Neural progenitor cell (in vitro differentiated cells): ENCODE measurements around the gene KCNC3. TPM values are rescaled to one million over a fixed set of nuclear protein-coding genes. Genes with fewer than 3 reads are reported as not detected.

ENCODE experiments used
- DNase-seq: peaks from one replicate; pipeline ENCODE4 v3.0.0-alpha.2; 2016; ENCODE audit warnings: low spot score
- H2AFZ ChIP-seq: fragments of 200-600 bp; sonication (generic); replicated peaks from 2 replicates; pipeline ENCODE4 v1.6.1; 2016; ENCODE audit warnings: antibody characterized with exemption
- H3F3A ChIP-seq: fragments of 200-600 bp; sonication (generic); 2 replicates; pipeline ENCODE4 v1.6.1; 2016; ENCODE audit warnings: antibody characterized with exemption, low read depth
- H3K27ac ChIP-seq: fragments of 200-600 bp; sonication (generic); 2 replicates; pipeline ENCODE4 v1.5.1; 2016; ENCODE audit warnings: mild to moderate bottlenecking
- H3K27me3 ChIP-seq: fragments of 200-600 bp; sonication (generic); 2 replicates; pipeline ENCODE4 v1.6.1; 2016; ENCODE audit warnings: mild to moderate bottlenecking, moderate library complexity
- H3K36me3 ChIP-seq: fragments of 200-600 bp; sonication (generic); 2 replicates; pipeline ENCODE4 v1.5.1; 2016
- H3K4me1 ChIP-seq: fragments of 200-600 bp; sonication (generic); 2 replicates; pipeline ENCODE4 v1.6.1; 2016; ENCODE audit warnings: mixed run types
- H3K4me2 ChIP-seq: fragments of 200-600 bp; sonication (generic); 2 replicates; pipeline ENCODE4 v1.6.1; 2016
- H3K4me3 ChIP-seq: fragments of 200-600 bp; sonication (generic); 2 replicates; pipeline ENCODE4 v1.5.1; 2016
- H3K79me2 ChIP-seq: fragments of 200-600 bp; sonication (generic); 2 replicates; pipeline ENCODE4 v1.6.1; 2016; ENCODE audit warnings: low read depth
- H3K9ac ChIP-seq: fragments of 200-600 bp; sonication (generic); 2 replicates; pipeline ENCODE4 v1.6.1; 2016
- H3K9me3 ChIP-seq: fragments of 200-600 bp; sonication (generic); 2 replicates; pipeline ENCODE4 v1.5.1; 2016; ENCODE audit warnings: low read depth
- H4K20me1 ChIP-seq: fragments of 200-600 bp; sonication (generic); 2 replicates; pipeline ENCODE4 v1.6.1; 2016; ENCODE audit warnings: low read depth
- H3K27ac Mint-ChIP-seq: 3 replicates; pipeline ENCODE4 v1.8.0; 2021; ENCODE audit warnings: mixed read lengths
- H3K27me3 Mint-ChIP-seq: 2 replicates; pipeline ENCODE4 v1.8.0; 2022; ENCODE audit warnings: low read depth, mild to moderate bottlenecking, inconsistent platforms, moderate library complexity, mixed read lengths; ENCODE audit not compliant: insufficient read depth
- H3K36me3 Mint-ChIP-seq: 3 replicates; pipeline ENCODE4 v1.8.0; 2021; ENCODE audit warnings: mixed read lengths
- H3K4me1 Mint-ChIP-seq: 3 replicates; pipeline ENCODE4 v1.8.0; 2021; ENCODE audit warnings: mixed read lengths
- H3K4me3 Mint-ChIP-seq: 3 replicates; pipeline ENCODE4 v1.8.0; 2021; ENCODE audit warnings: mild to moderate bottlenecking, moderate library complexity, mixed read lengths
- H3K9me3 Mint-ChIP-seq: 3 replicates; pipeline ENCODE4 v1.8.0; 2020; ENCODE audit warnings: mixed read lengths
- EZH2 ChIP-seq: fragments of 200-600 bp; sonication (generic); IDR thresholded peaks from 2 replicates; pipeline ENCODE4 v1.6.1; 2017; ENCODE audit warnings: antibody characterized with exemption, mild to moderate bottlenecking, moderate library complexity
- EZH2phosphoT487 ChIP-seq: fragments of 200-600 bp; sonication (generic); IDR thresholded peaks from 2 replicates; pipeline ENCODE4 v1.6.1; 2017; ENCODE audit warnings: antibody characterized with exemption
- total RNA-seq: library from RNA; depleted of rRNA; stranded (reverse); fragments of >200 nt; gene quantifications from 2 replicates; pipeline ENCODE4 v1.2.3, GENCODE V29; 2015; ENCODE audit warnings: low replicate concordance
- TF ChIP-seq, protein P1 (sequence below): fragments of 200-600 bp; sonication (generic); IDR thresholded peaks from 2 replicates; pipeline ENCODE4 v1.5.1; 2017; ENCODE audit warnings: antibody characterized with exemption, mild to moderate bottlenecking

The KCNC3 gene
- total RNA-seq, 1 donor from 2014 or later: 0.41 TPM

DNA sequence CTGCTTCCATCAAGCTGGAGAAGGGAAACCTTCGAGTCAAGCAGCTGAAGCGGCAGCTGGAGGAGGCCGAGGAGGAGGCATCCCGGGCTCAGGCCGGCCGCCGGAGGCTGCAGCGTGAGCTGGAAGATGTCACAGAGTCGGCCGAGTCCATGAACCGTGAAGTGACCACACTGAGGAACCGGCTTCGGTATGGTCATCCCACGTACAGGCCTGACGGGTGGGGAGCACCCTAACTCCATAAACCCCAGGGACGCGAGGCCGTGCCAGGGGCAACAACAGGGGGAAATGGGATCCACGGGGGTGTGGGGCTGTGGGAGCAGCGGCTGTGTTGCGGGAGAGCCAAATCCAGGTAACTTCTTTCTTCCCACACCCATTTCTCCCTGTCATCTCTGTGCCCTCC is 20.2 kb downstream of the KCNC3 start:
- Mint-ChIP-seq H3K27ac (no peak overlapping the region), H3K9me3 (no peaks in the 10 kb centered on the region), H3K4me3 (no peak overlapping the region), H3K4me1 (peaks cover 19% of the 10 kb centered on the region), H3K36me3 (no peaks in the 10 kb centered on the region), H3K27me3 (peaks cover 30% of the 10 kb centered on the region)
- no peaks in the 10 kb centered on the region for H3K79me2 ChIP-seq
- H3K36me3 ChIP-seq: no peaks in the 10 kb centered on the region
- no peak overlapping the region for H3K4me3 ChIP-seq
- H3K9me3 ChIP-seq: no peaks in the 10 kb centered on the region
- peaks cover 2% of the 10 kb centered on the region for H3K4me1 ChIP-seq
- H4K20me1 ChIP-seq: peaks cover 5% of the 10 kb centered on the region
- no peak overlapping the region for H3K4me2 ChIP-seq
- TF ChIP-seq EZH2: no peak
- TF ChIP-seq, protein P1, sequence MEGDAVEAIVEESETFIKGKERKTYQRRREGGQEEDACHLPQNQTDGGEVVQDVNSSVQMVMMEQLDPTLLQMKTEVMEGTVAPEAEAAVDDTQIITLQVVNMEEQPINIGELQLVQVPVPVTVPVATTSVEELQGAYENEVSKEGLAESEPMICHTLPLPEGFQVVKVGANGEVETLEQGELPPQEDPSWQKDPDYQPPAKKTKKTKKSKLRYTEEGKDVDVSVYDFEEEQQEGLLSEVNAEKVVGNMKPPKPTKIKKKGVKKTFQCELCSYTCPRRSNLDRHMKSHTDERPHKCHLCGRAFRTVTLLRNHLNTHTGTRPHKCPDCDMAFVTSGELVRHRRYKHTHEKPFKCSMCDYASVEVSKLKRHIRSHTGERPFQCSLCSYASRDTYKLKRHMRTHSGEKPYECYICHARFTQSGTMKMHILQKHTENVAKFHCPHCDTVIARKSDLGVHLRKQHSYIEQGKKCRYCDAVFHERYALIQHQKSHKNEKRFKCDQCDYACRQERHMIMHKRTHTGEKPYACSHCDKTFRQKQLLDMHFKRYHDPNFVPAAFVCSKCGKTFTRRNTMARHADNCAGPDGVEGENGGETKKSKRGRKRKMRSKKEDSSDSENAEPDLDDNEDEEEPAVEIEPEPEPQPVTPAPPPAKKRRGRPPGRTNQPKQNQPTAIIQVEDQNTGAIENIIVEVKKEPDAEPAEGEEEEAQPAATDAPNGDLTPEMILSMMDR: no peak
- no peak overlapping the region for H3K27ac ChIP-seq
- peaks cover 41% of the 10 kb centered on the region for H3K27me3 ChIP-seq
- H3F3A ChIP-seq: peaks cover 24% of the 10 kb centered on the region
- no peak overlapping the region for H3K9ac ChIP-seq
- no peak for DNase-seq
- no peak overlapping the region for H2AFZ ChIP-seq

GRCh38 chr19:50303558-50303957 is 25.6 kb downstream of the KCNC3 start:
- no peaks in the 10 kb centered on the region for H4K20me1 ChIP-seq
- TF ChIP-seq EZH2phosphoT487 (no peak), EZH2 (no peak)
- TF ChIP-seq, protein P1: no peak
- H3K27ac ChIP-seq: no peak overlapping the region
- DNase-seq: no peak
- H3K9me3 ChIP-seq: no peaks in the 10 kb centered on the region
- peaks cover 8% of the 10 kb centered on the region for H3K27me3 Mint-ChIP-seq
- no peak overlapping the region for H3K4me3 Mint-ChIP-seq
- no peaks in the 10 kb centered on the region for H3F3A ChIP-seq
- no peak overlapping the region for H3K4me3 ChIP-seq
- H3K36me3 Mint-ChIP-seq: no peaks in the 10 kb centered on the region
- no peaks in the 10 kb centered on the region for H3K4me1 Mint-ChIP-seq
- H3K79me2 ChIP-seq: no peaks in the 10 kb centered on the region
- no peaks in the 10 kb centered on the region for H3K36me3 ChIP-seq
- H3K27ac Mint-ChIP-seq: no peak overlapping the region
- no peaks in the 10 kb centered on the region for H3K9me3 Mint-ChIP-seq
- no peaks in the 10 kb centered on the region for H3K27me3 ChIP-seq
- no peak overlapping the region for H2AFZ ChIP-seq
- no peak overlapping the region for H3K9ac ChIP-seq
- no peaks in the 10 kb centered on the region for H3K4me1 ChIP-seq
- no peak overlapping the region for H3K4me2 ChIP-seq

GRCh38 chr19:50301607-50301971 is 27.6 kb downstream of the KCNC3 start:
- TF ChIP-seq EZH2phosphoT487: no peak
- TF ChIP-seq EZH2: no peak
- TF ChIP-seq, protein P1: no peak
- Mint-ChIP-seq H3K4me1 (peaks cover 3% of the 10 kb centered on the region), H3K27ac (no peak overlapping the region), H3K36me3 (no peaks in the 10 kb centered on the region), H3K9me3 (no peaks in the 10 kb centered on the region), H3K4me3 (no peak overlapping the region), H3K27me3 (no peaks in the 10 kb centered on the region)
- no peak overlapping the region for H2AFZ ChIP-seq
- H3K36me3 ChIP-seq: no peaks in the 10 kb centered on the region
- no peaks in the 10 kb centered on the region for H4K20me1 ChIP-seq
- no peaks in the 10 kb centered on the region for H3K79me2 ChIP-seq
- no peak overlapping the region for H3K9ac ChIP-seq
- no peaks in the 10 kb centered on the region for H3F3A ChIP-seq
- DNase-seq: no peak
- no peaks in the 10 kb centered on the region for H3K9me3 ChIP-seq
- H3K27ac ChIP-seq: no peak overlapping the region
- H3K4me3 ChIP-seq: no peak overlapping the region
- H3K27me3 ChIP-seq: no peaks in the 10 kb centered on the region
- H3K4me1 ChIP-seq: no peaks in the 10 kb centered on the region
- H3K4me2 ChIP-seq: no peak overlapping the region
